Chondrocyte (in vitro differentiated cells): ENCODE data around the gene LITAF. TPM values are rescaled to one million over a fixed set of nuclear protein-coding genes. Genes with fewer than 3 reads are reported as not detected.

Experiments used
- DNase-seq: peaks from one replicate; pipeline ENCODE4 v3.0.0; 2021; ENCODE audit warnings: mixed read lengths, low spot score
- H3K27ac Mint-ChIP-seq: one replicate; pipeline ENCODE4 v1.8.0; 2021; ENCODE audit warnings: mild to moderate bottlenecking, moderate library complexity, mixed read lengths; ENCODE audit not compliant: unreplicated experiment
- H3K27me3 Mint-ChIP-seq: 2 replicates; pipeline ENCODE4 v1.8.0; 2021; ENCODE audit warnings: low read depth, mixed read lengths
- H3K36me3 Mint-ChIP-seq: 2 replicates; pipeline ENCODE4 v1.8.0; 2021; ENCODE audit warnings: low read depth, mixed read lengths
- H3K4me1 Mint-ChIP-seq: 2 replicates; pipeline ENCODE4 v1.8.0; 2021; ENCODE audit warnings: low read depth, mild to moderate bottlenecking, mixed read lengths
- H3K4me3 Mint-ChIP-seq: one replicate; pipeline ENCODE4 v1.8.0; 2021; ENCODE audit warnings: mild to moderate bottlenecking, moderate library complexity, mixed read lengths; ENCODE audit not compliant: unreplicated experiment
- H3K9me3 Mint-ChIP-seq: 2 replicates; pipeline ENCODE4 v1.8.0; 2021; ENCODE audit warnings: low read depth, mixed read lengths
- total RNA-seq: library from RNA; stranded (reverse); gene quantifications from 3 replicates; pipeline ENCODE4 v1.2.1, GENCODE V29; 2021
- TF ChIP-seq, protein P1 (sequence below): fragments of 200-600 bp; sonication (generic); IDR thresholded peaks from 2 replicates; pipeline ENCODE4 v1.5.0; 2021; ENCODE audit warnings: antibody characterized with exemption, mild to moderate bottlenecking, moderate library complexity

LITAF gene
- total RNA-seq, 1 donor from 2014 or later = 91.9 TPM

DNA sequence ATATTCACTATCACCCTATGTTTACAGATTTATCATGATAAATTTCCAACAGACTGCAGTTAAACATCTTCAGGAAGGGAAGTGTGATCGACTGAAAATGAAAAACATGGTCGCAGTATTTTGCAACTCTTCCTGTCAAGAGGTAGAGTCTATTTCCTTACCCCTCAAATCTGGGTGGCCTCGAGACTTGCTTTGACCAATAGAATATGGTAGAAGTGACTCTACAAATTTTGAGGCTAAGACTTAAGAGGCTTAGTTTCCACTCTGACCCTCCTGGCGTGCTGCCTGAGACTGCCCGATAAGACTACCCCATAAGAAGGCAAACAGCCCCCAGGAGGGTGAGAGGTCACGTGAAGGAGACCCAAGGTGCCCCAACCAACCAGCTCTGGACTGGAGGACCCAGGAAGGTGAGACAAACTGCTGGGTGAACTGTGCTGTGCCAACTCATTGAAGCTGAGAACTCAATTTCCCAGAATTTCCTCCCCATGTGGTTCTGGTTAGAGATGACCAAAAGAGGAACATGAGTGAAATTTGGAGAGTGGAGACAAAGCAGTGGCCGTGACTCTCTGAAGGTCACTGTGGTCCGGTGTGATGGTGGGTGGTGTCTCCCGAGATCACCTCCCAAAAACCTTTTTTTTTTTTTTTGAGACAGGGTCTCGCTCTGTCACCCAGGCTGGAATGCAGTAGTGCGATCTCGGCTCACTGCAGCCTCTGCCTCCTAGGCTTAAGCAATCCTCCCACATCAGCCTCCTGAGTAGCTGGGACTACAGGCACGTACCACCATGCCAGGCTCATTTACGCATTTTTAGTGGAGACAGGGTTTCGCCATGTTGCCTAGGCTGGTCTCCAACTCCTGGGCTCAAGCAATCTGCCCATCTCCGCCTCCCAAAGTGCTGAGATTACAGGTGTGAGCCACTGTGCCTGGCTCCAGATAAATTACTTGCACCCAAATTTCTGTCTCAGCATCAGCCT, 38.2 kb upstream of the LITAF start:
- TF ChIP-seq, protein P1, sequence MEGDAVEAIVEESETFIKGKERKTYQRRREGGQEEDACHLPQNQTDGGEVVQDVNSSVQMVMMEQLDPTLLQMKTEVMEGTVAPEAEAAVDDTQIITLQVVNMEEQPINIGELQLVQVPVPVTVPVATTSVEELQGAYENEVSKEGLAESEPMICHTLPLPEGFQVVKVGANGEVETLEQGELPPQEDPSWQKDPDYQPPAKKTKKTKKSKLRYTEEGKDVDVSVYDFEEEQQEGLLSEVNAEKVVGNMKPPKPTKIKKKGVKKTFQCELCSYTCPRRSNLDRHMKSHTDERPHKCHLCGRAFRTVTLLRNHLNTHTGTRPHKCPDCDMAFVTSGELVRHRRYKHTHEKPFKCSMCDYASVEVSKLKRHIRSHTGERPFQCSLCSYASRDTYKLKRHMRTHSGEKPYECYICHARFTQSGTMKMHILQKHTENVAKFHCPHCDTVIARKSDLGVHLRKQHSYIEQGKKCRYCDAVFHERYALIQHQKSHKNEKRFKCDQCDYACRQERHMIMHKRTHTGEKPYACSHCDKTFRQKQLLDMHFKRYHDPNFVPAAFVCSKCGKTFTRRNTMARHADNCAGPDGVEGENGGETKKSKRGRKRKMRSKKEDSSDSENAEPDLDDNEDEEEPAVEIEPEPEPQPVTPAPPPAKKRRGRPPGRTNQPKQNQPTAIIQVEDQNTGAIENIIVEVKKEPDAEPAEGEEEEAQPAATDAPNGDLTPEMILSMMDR = no peak
- no peak for DNase-seq
- no peak overlapping the region for H3K27ac Mint-ChIP-seq
- H3K27me3 Mint-ChIP-seq = no peaks in the 10 kb centered on the region
- peaks cover 55% of the 10 kb centered on the region for H3K4me1 Mint-ChIP-seq
- H3K9me3 Mint-ChIP-seq = peaks cover 4% of the 10 kb centered on the region
- peaks cover 1% of the 10 kb centered on the region for H3K36me3 Mint-ChIP-seq
- no peak overlapping the region for H3K4me3 Mint-ChIP-seq

- Mint-ChIP-seq H3K4me1 (peaks cover 51% of the 10 kb centered on the region), H3K36me3 (peaks cover 1% of the 10 kb centered on the region), H3K27ac (no peak overlapping the region), H3K27me3 (no peaks in the 10 kb centered on the region), H3K9me3 (peaks cover 4% of the 10 kb centered on the region), H3K4me3 (no peak overlapping the region)
- TF ChIP-seq, protein P1 = no peak
- no peak for DNase-seq
These were observed 37.5 kb upstream of the LITAF start for GRCh38 chr16:11624205-11624604.

- peaks cover 39% of the 10 kb centered on the region for H3K4me1 Mint-ChIP-seq
- H3K27ac Mint-ChIP-seq = peak overlapping the region; percentile 87
- H3K27me3 Mint-ChIP-seq = no peaks in the 10 kb centered on the region
- TF ChIP-seq, protein P1 = no peak
- peaks cover 4% of the 10 kb centered on the region for H3K9me3 Mint-ChIP-seq
- peak overlapping the region; percentile 23 for H3K4me3 Mint-ChIP-seq
- DNase-seq = no peak
- H3K36me3 Mint-ChIP-seq = peaks cover 1% of the 10 kb centered on the region
These were observed 35.4 kb upstream of the LITAF start for GRCh38 chr16:11621920-11622651.

- peaks cover 36% of the 10 kb centered on the region for H3K4me1 Mint-ChIP-seq
- peaks cover 4% of the 10 kb centered on the region for H3K9me3 Mint-ChIP-seq
- H3K36me3 Mint-ChIP-seq = peaks cover 1% of the 10 kb centered on the region
- peak overlapping the region; percentile 87 for H3K27ac Mint-ChIP-seq
- no peak overlapping the region for H3K4me3 Mint-ChIP-seq
- TF ChIP-seq, protein P1 = no peak
- DNase-seq = no peak
- H3K27me3 Mint-ChIP-seq = no peaks in the 10 kb centered on the region
These were observed 34.8 kb upstream of the LITAF start for GRCh38 chr16:11621539-11621919.
